ENCODE data around the gene OSM.

- no peak for TF ChIP-seq CTCF (IDR thresholded peaks at IDR 0.05)
- TF ChIP-seq POLR2A (IDR thresholded peaks at IDR 0.05), result peak in 1 of 2 donors; percentile 87
Measured at GRCh38 chr22:30289141-30289979, 22.7 kb upstream of the OSM start, which contains the start of gene CASTOR1.

Data from thyroid gland (tissue), 4 donors.